Fibroblast of lung (primary cell): Measurements from ENCODE around the gene NDUFS2. TPM values are rescaled to one million over a fixed set of nuclear protein-coding genes. Genes with fewer than 3 reads are reported as not detected.

Source experiments
- DNase-seq, 2 donors: peaks; one replicate each; pipeline versions ENCODE4 v3.0.0 to v3.0.0-alpha.2; 2010; ENCODE audit warnings: low read depth in 2 of 2
- H2AFZ ChIP-seq: 2 replicates; pipeline ENCODE4 v1.5.1; 2012; ENCODE audit warnings: low read length, control low read depth, inconsistent platforms
- H3K27ac ChIP-seq: 2 replicates; pipeline ENCODE4 v1.5.1; 2011; ENCODE audit warnings: low read length, control low read depth; ENCODE audit not compliant: insufficient read depth
- H3K27me3 ChIP-seq: 2 replicates; pipeline ENCODE4 v1.5.1; 2011; ENCODE audit warnings: mild to moderate bottlenecking, low read length; ENCODE audit not compliant: control insufficient read depth, insufficient read depth
- H3K36me3 ChIP-seq: 2 replicates; pipeline ENCODE4 v1.5.1; 2011; ENCODE audit warnings: low read length; ENCODE audit not compliant: control insufficient read depth, insufficient read depth
- H3K4me1 ChIP-seq: 2 replicates; pipeline ENCODE4 v1.5.1; 2011; ENCODE audit warnings: low read length; ENCODE audit not compliant: control insufficient read depth, insufficient read depth; ENCODE audit errors: extremely low read depth
- H3K4me2 ChIP-seq: 2 replicates; pipeline ENCODE4 v1.5.1; 2011; ENCODE audit warnings: low read length, control low read depth; ENCODE audit not compliant: insufficient read depth; ENCODE audit errors: extremely low read depth
- H3K4me3 ChIP-seq, 4 experiments: fragments of 200-600 bp in 1 of 4; sonication (generic) in 1 of 4; replicated peaks in 1 of 4; 2 replicates each; pipeline ENCODE4 v1.5.1; 2011 to 2016; ENCODE audit warnings: low read length in 4 of 4, low read depth in 3 of 4, mild to moderate bottlenecking in 3 of 4, control low read depth in 2 of 4, inconsistent platforms in 1 of 4, mixed read lengths in 1 of 4; ENCODE audit not compliant: insufficient read depth in 1 of 4; ENCODE audit errors: control extremely low read depth in 1 of 4
- H3K79me2 ChIP-seq: 2 replicates; pipeline ENCODE4 v1.5.1; 2012; ENCODE audit warnings: mild to moderate bottlenecking, low read length, inconsistent platforms; ENCODE audit not compliant: control insufficient read depth, insufficient read depth
- H3K9ac ChIP-seq: 2 replicates; pipeline ENCODE4 v1.5.1; 2011; ENCODE audit warnings: mild to moderate bottlenecking, low read length, control low read depth; ENCODE audit not compliant: insufficient read depth
- H3K9me3 ChIP-seq: 2 replicates; pipeline ENCODE4 v1.5.1; 2012; ENCODE audit warnings: low read depth, low read length; ENCODE audit not compliant: control insufficient read depth, insufficient read depth
- H4K20me1 ChIP-seq: 2 replicates; pipeline ENCODE4 v1.5.1; 2011; ENCODE audit warnings: low read length; ENCODE audit not compliant: control insufficient read depth, insufficient read depth; ENCODE audit errors: extremely low read depth
- EZH2 ChIP-seq: IDR thresholded peaks from 2 replicates; pipeline ENCODE4 v1.5.1; 2012; ENCODE audit warnings: low read length, control low read depth, mild to moderate bottlenecking; ENCODE audit errors: missing control alignments
- polyA plus RNA-seq, 2 donors: library from polyadenylated mRNA; depleted of rRNA in 1 of 2; stranded (reverse) in 1 of 2; unstranded in 1 of 2; fragments of >200 nt; gene quantifications; 2 replicates each; pipeline ENCODE4 v1.2.1, GENCODE V29; 2011 to 2012; ENCODE audit warnings: missing spikeins in 1 of 2
- total RNA-seq: library from RNA; depleted of rRNA; stranded (reverse); fragments of >200 nt; gene quantifications from 2 replicates; pipeline ENCODE4 v1.2.1, GENCODE V29; 2014
- TF ChIP-seq, protein P1 (sequence below), 2 donors: IDR thresholded peaks in 1 of 2; conservative IDR thresholded peaks in 1 of 2; 1 replicate in 1 of 2; 2 replicates in 1 of 2; pipeline ENCODE4 v1.5.1; 2011 to 2012; ENCODE audit warnings: low read length in 2 of 2, control low read depth in 1 of 2, inconsistent platforms in 1 of 2, low read depth in 1 of 2, mild to moderate bottlenecking in 1 of 2

NDUFS2 gene
- total and polyA plus RNA-seq, 2 donors (not counting 1 experiment from before 2014, with no cell fraction given) = 135 to 194 TPM

DNA sequence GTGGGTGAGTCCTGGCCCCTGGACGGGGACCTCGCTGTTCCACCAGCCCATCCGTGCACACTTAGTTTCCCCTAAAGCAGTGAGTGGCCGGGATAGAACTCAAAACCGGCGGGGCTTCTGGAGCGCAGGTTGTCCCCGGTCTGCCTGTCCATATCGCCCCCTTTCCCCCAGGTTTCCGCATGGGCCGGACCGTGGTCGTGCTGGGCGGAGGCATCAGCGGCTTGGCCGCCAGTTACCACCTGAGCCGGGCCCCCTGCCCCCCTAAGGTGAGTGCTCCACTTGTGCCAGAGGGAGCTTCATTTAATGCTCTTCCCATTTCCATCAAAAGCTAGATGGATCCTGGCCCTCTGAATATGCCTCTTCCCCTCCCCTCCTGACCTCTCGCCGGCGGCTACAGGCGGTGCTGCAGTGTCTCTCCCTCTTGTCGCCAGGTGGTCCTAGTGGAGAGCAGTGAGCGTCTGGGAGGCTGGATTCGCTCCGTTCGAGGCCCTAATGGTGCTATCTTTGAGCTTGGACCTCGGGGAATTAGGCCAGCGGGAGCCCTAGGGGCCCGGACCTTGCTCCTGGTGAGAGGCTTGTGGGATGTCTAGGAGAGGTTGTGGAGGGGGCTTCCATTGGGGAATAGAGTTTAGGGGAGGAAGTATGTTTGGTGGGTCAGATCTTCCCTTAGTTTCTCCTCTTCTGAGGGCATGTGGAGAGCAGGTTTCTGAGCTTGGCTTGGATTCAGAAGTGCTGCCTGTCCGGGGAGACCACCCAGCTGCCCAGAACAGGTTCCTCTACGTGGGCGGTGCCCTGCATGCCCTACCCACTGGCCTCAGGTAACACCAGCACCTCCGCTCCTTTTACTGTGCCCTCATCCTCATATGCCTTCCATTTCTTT is 35.3 kb upstream of the NDUFS2 start:
- DNase-seq = no peak
- peak overlapping the region; percentile 76 to 88 (median 84) for H3K4me3 ChIP-seq
- peak overlapping the region; percentile 69 for H3K9ac ChIP-seq
- H2AFZ ChIP-seq = peak overlapping the region; percentile 87
- TF ChIP-seq, protein P1, sequence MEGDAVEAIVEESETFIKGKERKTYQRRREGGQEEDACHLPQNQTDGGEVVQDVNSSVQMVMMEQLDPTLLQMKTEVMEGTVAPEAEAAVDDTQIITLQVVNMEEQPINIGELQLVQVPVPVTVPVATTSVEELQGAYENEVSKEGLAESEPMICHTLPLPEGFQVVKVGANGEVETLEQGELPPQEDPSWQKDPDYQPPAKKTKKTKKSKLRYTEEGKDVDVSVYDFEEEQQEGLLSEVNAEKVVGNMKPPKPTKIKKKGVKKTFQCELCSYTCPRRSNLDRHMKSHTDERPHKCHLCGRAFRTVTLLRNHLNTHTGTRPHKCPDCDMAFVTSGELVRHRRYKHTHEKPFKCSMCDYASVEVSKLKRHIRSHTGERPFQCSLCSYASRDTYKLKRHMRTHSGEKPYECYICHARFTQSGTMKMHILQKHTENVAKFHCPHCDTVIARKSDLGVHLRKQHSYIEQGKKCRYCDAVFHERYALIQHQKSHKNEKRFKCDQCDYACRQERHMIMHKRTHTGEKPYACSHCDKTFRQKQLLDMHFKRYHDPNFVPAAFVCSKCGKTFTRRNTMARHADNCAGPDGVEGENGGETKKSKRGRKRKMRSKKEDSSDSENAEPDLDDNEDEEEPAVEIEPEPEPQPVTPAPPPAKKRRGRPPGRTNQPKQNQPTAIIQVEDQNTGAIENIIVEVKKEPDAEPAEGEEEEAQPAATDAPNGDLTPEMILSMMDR (conservative IDR thresholded peaks at IDR 0.05 in 1 of 2, IDR thresholded peaks at IDR 0.05 in 1 of 2; ENCODE audit: low read depth in 1 of 2, low read length in 2 of 2) = no peak
- TF ChIP-seq EZH2 = no peak
- H4K20me1 ChIP-seq = no peaks in the 10 kb centered on the region
- H3K4me2 ChIP-seq = peak overlapping the region; percentile 100
- no peaks in the 10 kb centered on the region for H3K9me3 ChIP-seq
- peaks cover 18% of the 10 kb centered on the region for H3K36me3 ChIP-seq
- no peaks in the 10 kb centered on the region for H3K27me3 ChIP-seq
- peak overlapping the region; percentile 91 for H3K27ac ChIP-seq
- H3K79me2 ChIP-seq = peaks cover 2% of the 10 kb centered on the region
- H3K4me1 ChIP-seq = peaks cover 11% of the 10 kb centered on the region

DNA sequence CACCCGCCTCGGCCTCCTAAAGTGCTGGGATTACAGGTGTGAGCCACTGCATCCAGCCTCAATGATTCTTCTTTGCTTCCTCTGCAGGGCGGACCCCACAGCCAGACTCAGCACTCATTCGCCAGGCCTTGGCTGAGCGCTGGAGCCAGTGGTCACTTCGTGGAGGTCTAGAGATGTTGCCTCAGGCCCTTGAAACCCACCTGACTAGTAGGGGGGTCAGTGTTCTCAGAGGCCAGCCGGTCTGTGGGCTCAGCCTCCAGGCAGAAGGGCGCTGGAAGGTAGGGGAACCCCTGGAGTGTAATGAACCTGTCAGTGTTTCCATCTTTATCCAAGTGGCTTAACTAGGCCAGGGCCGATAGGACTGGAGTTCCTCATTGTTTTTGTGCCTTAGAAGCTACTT is 33.3 kb upstream of the NDUFS2 start:
- Histone ChIP-seq H3K4me1 (peaks cover 26% of the 10 kb centered on the region), H3K79me2 (peaks cover 2% of the 10 kb centered on the region), H3K9ac (no peak overlapping the region), H4K20me1 (no peaks in the 10 kb centered on the region), H2AFZ (no peak overlapping the region), H3K36me3 (peaks cover 13% of the 10 kb centered on the region), H3K27me3 (no peaks in the 10 kb centered on the region), H3K27ac (no peak overlapping the region), H3K4me2 (no peak overlapping the region), H3K9me3 (no peaks in the 10 kb centered on the region), H3K4me3 (no peak overlapping the region)
- TF ChIP-seq, protein P1 (conservative IDR thresholded peaks at IDR 0.05 in 1 of 2, IDR thresholded peaks at IDR 0.05 in 1 of 2; ENCODE audit: low read depth in 1 of 2, low read length in 2 of 2) = no peak
- no peak for TF ChIP-seq EZH2
- DNase-seq = no peak

DNA sequence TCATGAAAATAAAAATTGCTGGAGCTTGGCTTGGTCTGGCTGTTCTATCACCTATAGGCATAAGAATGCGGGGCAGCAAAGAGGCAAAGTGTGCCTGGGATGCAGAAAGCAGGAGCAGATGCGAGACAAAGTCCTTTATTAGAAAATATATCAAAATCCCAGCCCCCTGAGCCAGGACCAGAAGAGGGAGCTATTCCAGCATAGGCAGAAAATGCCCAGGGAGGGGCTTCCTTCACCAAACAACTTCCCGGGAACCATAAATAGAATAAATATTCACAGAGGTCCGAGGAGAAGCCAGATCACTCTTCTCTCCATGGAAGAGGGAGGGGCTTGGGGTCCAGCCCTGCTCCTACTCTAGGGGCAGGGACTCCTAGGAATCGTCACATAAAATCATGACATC is 31.0 kb upstream of the NDUFS2 start:
- no peaks in the 10 kb centered on the region for H3K9me3 ChIP-seq
- H3K4me2 ChIP-seq = no peak overlapping the region
- H3K9ac ChIP-seq = no peak overlapping the region
- H3K4me1 ChIP-seq = peaks cover 22% of the 10 kb centered on the region
- no peak overlapping the region for H3K4me3 ChIP-seq
- no peaks in the 10 kb centered on the region for H3K27me3 ChIP-seq
- no peak overlapping the region for H3K27ac ChIP-seq
- no peaks in the 10 kb centered on the region for H4K20me1 ChIP-seq
- peaks cover 9% of the 10 kb centered on the region for H3K36me3 ChIP-seq
- TF ChIP-seq, protein P1 (conservative IDR thresholded peaks at IDR 0.05 in 1 of 2, IDR thresholded peaks at IDR 0.05 in 1 of 2; ENCODE audit: low read depth in 1 of 2, low read length in 2 of 2) = peak in 1 of 2 donors; percentile 32
- TF ChIP-seq EZH2 = no peak
- H3K79me2 ChIP-seq = peaks cover 2% of the 10 kb centered on the region
- no peak for DNase-seq
- H2AFZ ChIP-seq = no peak overlapping the region
